ENCODE results near the gene LMAN1L.
A peak's percentile ranks its signal among the peaks of the same experiment; 100 is the strongest.

The LMAN1L gene

GRCh38 chr15:74794248-74794969 lies 18.2 kb upstream of the LMAN1L start:
- DNase-seq (ENCODE audit: low spot score), result no peak

- no peak for DNase-seq (ENCODE audit: low spot score)
These were observed 17.7 kb upstream of the LMAN1L start for GRCh38 chr15:74794970-74795349.

GRCh38 chr15:74795966-74796625 lies 16.5 kb upstream of the LMAN1L start:
- no peak for DNase-seq (ENCODE audit: low spot score)

DNA sequence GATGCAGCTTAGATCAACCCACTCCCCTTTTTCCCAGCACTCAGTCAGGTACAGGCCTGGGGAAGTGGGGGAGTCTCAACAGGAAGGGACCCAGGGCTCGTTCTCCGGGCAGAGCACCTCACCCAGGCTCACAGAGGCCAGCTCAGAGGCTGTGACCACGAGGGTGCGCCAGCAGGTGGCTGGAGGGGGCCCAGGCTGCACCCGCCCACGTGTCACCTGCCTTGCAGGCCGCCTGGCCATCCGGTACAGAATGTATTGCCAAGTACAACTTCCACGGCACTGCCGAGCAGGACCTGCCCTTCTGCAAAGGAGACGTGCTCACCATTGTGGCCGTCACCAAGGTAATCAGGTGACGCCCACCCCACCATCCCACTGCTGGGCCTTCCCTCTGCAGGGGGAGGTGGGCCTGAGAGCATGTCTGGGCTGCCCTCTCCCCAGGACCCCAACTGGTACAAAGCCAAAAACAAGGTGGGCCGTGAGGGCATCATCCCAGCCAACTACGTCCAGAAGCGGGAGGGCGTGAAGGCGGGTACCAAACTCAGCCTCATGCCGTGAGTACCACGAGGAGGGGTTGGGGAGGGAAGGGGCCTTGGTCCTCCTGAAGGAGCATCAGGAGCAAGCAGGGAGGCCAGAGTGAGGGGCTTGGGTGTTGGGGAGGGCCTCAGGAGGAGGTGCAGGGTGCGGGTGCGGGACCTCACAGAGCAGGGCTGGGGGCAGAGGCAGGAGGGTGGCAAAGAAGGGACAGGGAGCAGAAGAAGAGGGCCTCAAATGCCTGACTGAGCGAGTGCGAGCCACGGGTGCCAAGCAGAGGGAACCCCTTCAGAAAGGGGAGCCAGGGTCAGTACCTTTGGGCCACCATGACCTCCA lies 14.0 kb upstream of the LMAN1L start:
- DNase-seq (ENCODE audit: low spot score), result no peak

DNA sequence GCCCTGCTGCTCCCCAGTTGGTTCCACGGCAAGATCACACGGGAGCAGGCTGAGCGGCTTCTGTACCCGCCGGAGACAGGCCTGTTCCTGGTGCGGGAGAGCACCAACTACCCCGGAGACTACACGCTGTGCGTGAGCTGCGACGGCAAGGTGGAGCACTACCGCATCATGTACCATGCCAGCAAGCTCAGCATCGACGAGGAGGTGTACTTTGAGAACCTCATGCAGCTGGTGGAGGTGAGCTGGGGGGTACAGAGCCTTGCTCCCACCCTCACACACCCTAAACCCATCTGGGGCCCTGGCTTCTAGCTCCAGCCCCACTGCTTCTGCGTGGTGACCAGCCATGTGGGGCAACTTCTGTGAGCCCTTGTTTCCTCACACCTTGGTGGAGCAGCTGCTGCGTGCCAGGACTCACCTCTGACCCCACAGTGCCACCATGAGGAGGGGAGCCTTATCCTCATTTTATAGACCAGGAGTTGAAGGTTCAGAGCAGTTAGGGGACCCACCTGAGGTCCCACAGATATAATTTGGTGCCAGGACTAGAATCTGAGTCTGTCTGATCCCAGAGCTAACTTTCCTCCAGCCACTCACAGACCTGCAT lies 13.3 kb upstream of the LMAN1L start:
- no peak for DNase-seq (ENCODE audit: low spot score)

GRCh38 chr15:74799856-74800558 lies 12.6 kb upstream of the LMAN1L start:
- DNase-seq (ENCODE audit: low spot score), result peak; percentile 71

DNA sequence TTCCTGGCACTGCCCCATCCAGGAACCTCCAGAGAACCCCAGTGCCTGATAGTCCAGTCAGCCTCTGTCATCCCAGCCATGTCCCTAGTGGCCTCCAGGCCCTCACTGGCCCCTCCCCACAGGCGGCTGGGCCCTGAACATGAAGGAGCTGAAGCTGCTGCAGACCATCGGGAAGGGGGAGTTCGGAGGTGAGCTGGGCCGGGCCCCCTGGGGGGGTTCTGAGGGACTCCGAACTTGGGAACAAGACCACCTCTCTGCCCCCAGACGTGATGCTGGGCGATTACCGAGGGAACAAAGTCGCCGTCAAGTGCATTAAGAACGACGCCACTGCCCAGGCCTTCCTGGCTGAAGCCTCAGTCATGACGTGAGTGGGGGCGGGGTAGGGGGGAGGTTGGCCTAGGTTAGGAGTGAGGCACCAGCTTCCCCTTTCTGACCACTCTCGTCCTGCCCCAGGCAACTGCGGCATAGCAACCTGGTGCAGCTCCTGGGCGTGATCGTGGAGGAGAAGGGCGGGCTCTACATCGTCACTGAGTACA lies 12.0 kb upstream of the LMAN1L start:
- no peak for DNase-seq (ENCODE audit: low spot score)

- no peak for DNase-seq (ENCODE audit: low spot score)
These were observed 11.2 kb upstream of the LMAN1L start for GRCh38 chr15:74801311-74801997.

DNA sequence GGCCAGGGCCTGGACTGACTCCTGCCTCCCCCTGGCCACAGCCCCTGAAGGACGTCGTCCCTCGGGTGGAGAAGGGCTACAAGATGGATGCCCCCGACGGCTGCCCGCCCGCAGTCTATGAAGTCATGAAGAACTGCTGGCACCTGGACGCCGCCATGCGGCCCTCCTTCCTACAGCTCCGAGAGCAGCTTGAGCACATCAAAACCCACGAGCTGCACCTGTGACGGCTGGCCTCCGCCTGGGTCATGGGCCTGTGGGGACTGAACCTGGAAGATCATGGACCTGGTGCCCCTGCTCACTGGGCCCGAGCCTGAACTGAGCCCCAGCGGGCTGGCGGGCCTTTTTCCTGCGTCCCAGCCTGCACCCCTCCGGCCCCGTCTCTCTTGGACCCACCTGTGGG lies 10.3 kb upstream of the LMAN1L start:
- no peak for DNase-seq (ENCODE audit: low spot score)

DNA sequence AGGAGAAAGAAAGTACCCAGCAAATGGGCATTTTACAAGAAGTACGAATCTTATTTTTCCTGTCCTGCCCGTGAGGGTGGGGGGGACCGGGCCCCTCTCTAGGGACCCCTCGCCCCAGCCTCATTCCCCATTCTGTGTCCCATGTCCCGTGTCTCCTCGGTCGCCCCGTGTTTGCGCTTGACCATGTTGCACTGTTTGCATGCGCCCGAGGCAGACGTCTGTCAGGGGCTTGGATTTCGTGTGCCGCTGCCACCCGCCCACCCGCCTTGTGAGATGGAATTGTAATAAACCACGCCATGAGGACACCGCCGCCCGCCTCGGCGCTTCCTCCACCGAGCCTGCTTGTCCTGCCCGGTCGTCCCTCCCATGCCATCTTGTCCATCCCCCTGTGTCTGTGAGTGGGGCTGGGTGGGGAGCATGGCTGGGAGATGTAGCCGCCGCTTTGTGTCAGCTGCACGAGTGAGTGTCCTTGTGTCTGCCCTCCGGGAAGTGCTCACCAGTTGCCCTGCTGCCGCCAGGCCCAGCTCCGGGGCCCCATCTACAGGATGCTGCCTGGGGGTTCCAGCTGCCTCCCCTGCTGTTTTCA lies 9.7 kb upstream of the LMAN1L start:
- no peak for DNase-seq (ENCODE audit: low spot score)

- no peak for DNase-seq (ENCODE audit: low spot score)
These were observed 7.7 kb upstream of the LMAN1L start for GRCh38 chr15:74804935-74805334.

- no peak for DNase-seq (ENCODE audit: low spot score)
These were observed 5.4 kb upstream of the LMAN1L start for GRCh38 chr15:74807282-74807681.

DNA sequence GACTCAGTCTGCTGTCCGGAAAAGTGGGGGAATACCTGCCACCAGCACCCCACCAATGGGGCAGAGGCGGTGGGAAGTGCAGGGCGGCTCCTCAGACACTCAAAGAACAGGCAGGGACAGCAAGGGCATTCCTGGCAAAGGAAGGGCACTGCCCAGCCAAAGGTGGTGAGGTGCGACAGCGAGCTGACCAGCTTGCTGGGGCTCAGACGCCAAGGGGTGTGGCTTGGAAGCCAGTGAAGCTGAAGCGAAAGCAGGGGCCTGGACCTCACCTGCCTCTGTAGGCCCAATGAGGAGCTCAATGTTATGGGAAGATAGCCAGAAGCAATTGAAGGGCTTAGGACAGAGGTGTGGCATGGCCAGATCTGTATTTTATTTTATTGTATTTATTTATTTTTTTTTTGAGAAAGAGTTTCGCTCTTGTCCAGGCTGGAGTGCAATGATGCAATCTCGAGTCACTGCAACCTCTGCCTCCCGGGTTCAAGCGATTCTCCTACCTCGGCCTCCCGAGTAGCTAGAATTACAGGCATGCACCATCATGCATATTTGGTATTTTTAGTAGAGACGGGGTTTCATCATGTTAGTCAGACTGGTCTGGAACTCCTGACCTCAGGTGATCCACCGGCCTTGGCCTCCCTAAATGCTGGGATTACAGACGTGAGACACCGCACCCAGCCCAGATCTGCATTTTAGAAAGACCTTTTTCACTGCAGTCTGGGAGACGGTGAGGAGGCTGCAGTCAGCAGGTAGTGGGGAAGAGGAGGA lies 4.4 kb upstream of the LMAN1L start:
- DNase-seq (ENCODE audit: low spot score), result no peak

- DNase-seq (ENCODE audit: low spot score), result no peak
These were observed 3.8 kb upstream of the LMAN1L start for GRCh38 chr15:74808840-74809229.

- DNase-seq (ENCODE audit: low spot score), result no peak
These were observed 3.4 kb upstream of the LMAN1L start for GRCh38 chr15:74809242-74809641.

DNA sequence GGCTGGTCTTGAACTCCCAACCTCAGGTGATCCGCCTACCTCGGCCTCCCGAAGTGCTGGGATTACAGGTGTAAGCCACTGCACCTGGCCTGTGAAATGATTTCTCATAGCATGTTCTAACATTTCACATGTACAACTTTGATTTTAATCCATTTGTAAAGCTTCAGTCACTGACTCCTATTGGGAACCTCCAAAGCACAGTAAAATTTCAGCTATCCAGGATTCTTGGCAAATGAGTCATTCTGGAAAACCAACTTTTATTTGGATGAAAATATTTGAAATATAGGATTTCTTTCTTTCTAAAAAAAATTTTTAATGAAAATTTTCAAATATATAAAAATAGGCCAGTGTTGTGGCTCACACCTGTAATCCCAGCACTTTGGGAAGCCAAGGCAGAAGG lies 2.7 kb upstream of the LMAN1L start:
- no peak for DNase-seq (ENCODE audit: low spot score)

- no peak for DNase-seq (ENCODE audit: low spot score)
These were observed 2.7 kb downstream of the LMAN1L start for GRCh38 chr15:74815121-74815934.

GRCh38 chr15:74815961-74816360 lies 3.3 kb downstream of the LMAN1L start:
- DNase-seq (ENCODE audit: low spot score), result no peak

Measured in pons (tissue), 1 donor.